ENCODE results near the gene VAMP4. TPM values are rescaled to one million over a fixed set of nuclear protein-coding genes. Genes with fewer than 3 reads are reported as not detected.
A peak's percentile ranks its signal among the peaks of the same experiment; 100 is the strongest.

The VAMP4 gene
- total and polyA plus RNA-seq, 10 donors: 7.4 to 21.7 (median 14.8) TPM

GRCh38 chr1:171739656-171740055 lies 2.2 kb downstream of the VAMP4 start:
- peaks cover 0 to 40% (median 24%) of the 10 kb centered on the region in 6 donors for H3K36me3 ChIP-seq
- no peaks in the 10 kb centered on the region for H3K27me3 ChIP-seq (replicated peaks in 1 of 7)
- TF ChIP-seq POLR2A (IDR thresholded peaks at IDR 0.05) (no peak), POLR2AphosphoS5 (IDR thresholded peaks at IDR 0.05) (no peak), CTCF (IDR thresholded peaks at IDR 0.05 in 8 of 11, conservative IDR thresholded peaks at IDR 0.05 in 3 of 11) (no peak)
- no peak for DNase-seq
- intact Hi-C loops (cut with DNase I; ENCODE audit: low total_unique reads): loop anchor here (5.0 kb wide), 1 partner anchor 43 kb away; the partner anchor contains the start of gene METTL13
- H3K27ac ChIP-seq: peak overlapping the region in 2 of 8 donors; percentile 97 to 99
- 67 to 75% (median 70%) methylated on average over 2 of the region's 2 CpGs for WGBS, 5 donors
- no peak overlapping the region for H3K4me3 ChIP-seq
- peaks cover 30 to 50% (median 39%) of the 10 kb centered on the region in 6 donors for H3K4me1 ChIP-seq
- no peaks in the 10 kb centered on the region for H3K9me3 ChIP-seq

- TF ChIP-seq POLR2A (IDR thresholded peaks at IDR 0.05) (no peak), POLR2AphosphoS5 (IDR thresholded peaks at IDR 0.05) (no peak), CTCF (IDR thresholded peaks at IDR 0.05 in 8 of 11, conservative IDR thresholded peaks at IDR 0.05 in 3 of 11) (no peak)
- no peaks in the 10 kb centered on the region for H3K9me3 ChIP-seq
- peaks cover 0 to 47% (median 25%) of the 10 kb centered on the region in 6 donors for H3K36me3 ChIP-seq
- peak overlapping the region in 2 of 8 donors; percentile 97 to 99 for H3K27ac ChIP-seq
- WGBS, 5 donors: 92 to 96% (median 94%) methylated on average over 2 of the region's 2 CpGs
- no peaks in the 10 kb centered on the region for H3K27me3 ChIP-seq (replicated peaks in 1 of 7)
- H3K4me1 ChIP-seq: peaks cover 30 to 45% (median 38%) of the 10 kb centered on the region in 6 donors
- intact Hi-C loops (cut with DNase I; ENCODE audit: low total_unique reads): no loop called here
- no peak overlapping the region for H3K4me3 ChIP-seq
- no peak for DNase-seq
These were observed 3.0 kb downstream of the VAMP4 start for GRCh38 chr1:171738911-171739310.

GRCh38 chr1:171736196-171736595 lies 5.7 kb downstream of the VAMP4 start:
- Histone ChIP-seq H3K4me1 (peaks cover 18 to 39% (median 26%) of the 10 kb centered on the region in 6 donors), H3K27ac (peak overlapping the region in 3 of 8 donors; percentile 1 to 36 (median 5)), H3K9me3 (no peaks in the 10 kb centered on the region), H3K4me3 (no peak overlapping the region), H3K27me3 (replicated peaks in 1 of 7) (no peaks in the 10 kb centered on the region), H3K36me3 (peaks cover 0 to 65% (median 28%) of the 10 kb centered on the region in 6 donors)
- TF ChIP-seq CTCF (IDR thresholded peaks at IDR 0.05 in 8 of 11, conservative IDR thresholded peaks at IDR 0.05 in 3 of 11): no peak
- no peak for TF ChIP-seq POLR2AphosphoS5 (IDR thresholded peaks at IDR 0.05)
- TF ChIP-seq POLR2A (IDR thresholded peaks at IDR 0.05): no peak
- no peak for DNase-seq
- intact Hi-C loops (cut with DNase I; ENCODE audit: low total_unique reads): no loop called here
- 61 to 88% (median 69%) methylated on average over 2 of the region's 2 CpGs for WGBS, 5 donors

GRCh38 chr1:171730052-171730451 lies 11.8 kb downstream of the VAMP4 start:
- H3K4me1 ChIP-seq: peaks cover 0 to 16% (median 0%) of the 10 kb centered on the region in 6 donors
- no peak overlapping the region for H3K4me3 ChIP-seq
- DNase-seq: no peak
- TF ChIP-seq POLR2A (IDR thresholded peaks at IDR 0.05) (no peak), CTCF (IDR thresholded peaks at IDR 0.05 in 8 of 11, conservative IDR thresholded peaks at IDR 0.05 in 3 of 11) (no peak), POLR2AphosphoS5 (IDR thresholded peaks at IDR 0.05) (no peak)
- H3K27me3 ChIP-seq (replicated peaks in 1 of 7): no peaks in the 10 kb centered on the region
- no peak overlapping the region for H3K27ac ChIP-seq
- no peaks in the 10 kb centered on the region for H3K9me3 ChIP-seq
- H3K36me3 ChIP-seq: peaks cover 0 to 79% (median 20%) of the 10 kb centered on the region in 6 donors
- intact Hi-C loops (cut with DNase I; ENCODE audit: low total_unique reads): no loop called here
